Tibial nerve (tissue), 4 donors: ENCODE results near the gene ARG2.

Experiments used
- CTCF ChIP-seq, 5 experiments: fragments of 200-600 bp in 3 of 5; fragments of 450-650 bp in 2 of 5; sonication (generic) in 3 of 5; IDR thresholded peaks; one replicate each; pipeline ENCODE4 v1.5.1; 2016 to 2019; ENCODE audit warnings: antibody characterized with exemption in 5 of 5, mild to moderate bottlenecking in 3 of 5, moderate library complexity in 2 of 5
- EP300 ChIP-seq, 2 donors: sonication (generic); formaldehyde crosslinking; IDR thresholded peaks; one replicate each; pipeline ENCODE4 v1.6.1; 2017; ENCODE audit warnings: antibody characterized with exemption in 2 of 2, mild to moderate bottlenecking in 1 of 2
- POLR2A ChIP-seq, 2 donors: fragments of 450-650 bp; IDR thresholded peaks; one replicate each; pipeline ENCODE4 v1.6.1; 2017; ENCODE audit warnings: antibody characterized with exemption in 2 of 2, mild to moderate bottlenecking in 2 of 2, moderate library complexity in 2 of 2

DNA sequence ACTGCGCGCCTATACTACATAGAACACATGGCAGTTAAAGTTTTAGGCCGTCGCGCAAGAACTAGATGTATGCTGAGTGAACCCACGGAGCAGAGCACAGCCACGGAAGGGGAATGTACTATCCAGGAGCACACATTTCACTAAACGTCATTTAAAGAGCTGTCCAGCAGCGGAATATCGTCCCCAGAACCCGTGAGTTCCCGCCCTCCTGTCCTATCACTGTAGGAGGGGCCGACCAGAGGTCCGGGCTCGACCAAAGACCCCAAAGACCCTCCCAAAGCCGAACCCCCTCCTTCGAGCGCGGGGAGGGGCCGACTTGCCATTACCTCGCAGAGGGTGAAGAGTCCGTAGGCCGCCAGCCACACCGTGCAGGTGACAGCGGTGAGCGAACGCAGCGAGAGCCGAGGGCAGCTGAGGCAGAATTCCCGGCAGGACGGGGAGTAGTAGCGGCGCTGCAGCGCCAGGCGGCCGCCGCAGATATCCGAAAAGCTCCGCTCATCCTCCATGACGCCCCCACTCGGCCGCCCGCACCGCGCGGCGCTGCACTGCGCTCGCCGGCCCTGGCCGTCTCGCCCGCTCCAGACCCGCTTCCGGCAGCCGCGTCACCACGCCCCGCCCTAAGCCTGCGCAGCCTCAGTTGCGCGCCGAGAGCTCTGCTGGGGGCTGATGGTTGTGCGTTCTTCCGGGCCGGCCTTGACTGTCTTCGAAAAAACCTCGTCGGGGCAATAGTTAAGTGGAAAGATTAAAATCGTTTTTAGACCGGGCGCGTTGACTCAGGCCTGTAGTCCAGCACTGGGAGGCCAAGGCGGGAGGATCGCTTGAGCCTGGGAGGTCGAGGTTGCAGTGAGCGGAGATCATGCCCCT is 19.8 kb upstream of the ARG2 start, which contains the start of gene PIGH:
- TF ChIP-seq CTCF (IDR thresholded peaks at IDR 0.05) (peak; percentile 39 to 85 (median 62)), POLR2A (IDR thresholded peaks at IDR 0.05) (peak; percentile 75 to 89), EP300 (IDR thresholded peaks at IDR 0.05) (peak; percentile 62 to 89)
